GM19395 (cell line): ENCODE results near the gene COL5A2.

Experiments used
- ATAC-seq: cut with Tn5 transposase; IDR thresholded peaks from one replicate; pipeline ENCODE4 v1.9.1; 2021; ENCODE audit warnings: mild to moderate bottlenecking, moderate library complexity; ENCODE audit not compliant: unreplicated experiment

Gene COL5A2

GRCh38 chr2:189178726-189179569 is 613 bp downstream of the COL5A2 start:
- ATAC-seq: no peak

DNA sequence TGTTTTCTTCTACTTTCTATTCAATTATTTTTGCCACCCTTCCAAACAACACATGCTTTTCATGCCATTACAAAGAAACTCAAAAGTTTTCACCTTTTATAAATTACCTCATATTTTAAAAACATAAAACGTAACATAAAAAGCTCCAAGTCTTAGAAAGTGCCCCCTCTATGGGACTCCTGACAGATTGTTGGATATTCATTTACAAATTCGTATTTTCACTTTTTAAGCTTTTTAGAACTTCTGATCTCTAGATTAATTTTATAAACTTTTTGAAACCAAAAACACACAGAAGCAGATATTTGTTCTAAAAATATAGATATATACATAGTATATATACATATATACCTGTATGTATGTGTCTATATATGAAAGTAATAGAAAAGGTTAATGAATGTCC is 1.5 kb downstream of the COL5A2 start:
- ATAC-seq: no peak

DNA sequence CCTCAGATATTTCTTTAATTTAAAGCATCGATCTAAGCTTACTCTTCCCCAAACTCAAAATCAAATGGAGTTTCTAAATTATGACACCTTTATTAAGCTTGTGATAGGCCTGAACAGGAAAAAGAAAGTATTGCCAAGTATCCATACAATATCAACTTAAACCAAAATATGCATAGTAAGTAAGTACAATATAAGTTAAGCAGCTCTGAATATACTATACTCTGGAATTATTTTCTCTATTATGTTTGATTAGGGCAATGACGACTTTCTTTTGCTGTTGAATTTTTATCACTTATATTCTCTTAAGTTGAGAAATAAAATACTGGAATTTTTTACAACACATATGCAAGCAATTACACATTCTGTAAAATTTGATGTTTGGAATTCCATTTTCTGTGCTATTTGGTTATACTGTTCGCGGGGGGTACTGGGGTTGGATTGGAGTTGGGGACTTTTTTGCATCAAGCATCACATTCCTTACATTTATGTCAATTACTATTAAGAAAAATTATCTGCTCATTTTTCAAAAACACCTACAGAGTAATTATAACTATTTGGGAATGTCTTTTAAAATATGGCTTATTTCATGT is 2.2 kb downstream of the COL5A2 start:
- ATAC-seq: no peak

- no peak for ATAC-seq
Observed at GRCh38 chr2:189176516-189176915, 3.0 kb downstream of the COL5A2 start.

DNA sequence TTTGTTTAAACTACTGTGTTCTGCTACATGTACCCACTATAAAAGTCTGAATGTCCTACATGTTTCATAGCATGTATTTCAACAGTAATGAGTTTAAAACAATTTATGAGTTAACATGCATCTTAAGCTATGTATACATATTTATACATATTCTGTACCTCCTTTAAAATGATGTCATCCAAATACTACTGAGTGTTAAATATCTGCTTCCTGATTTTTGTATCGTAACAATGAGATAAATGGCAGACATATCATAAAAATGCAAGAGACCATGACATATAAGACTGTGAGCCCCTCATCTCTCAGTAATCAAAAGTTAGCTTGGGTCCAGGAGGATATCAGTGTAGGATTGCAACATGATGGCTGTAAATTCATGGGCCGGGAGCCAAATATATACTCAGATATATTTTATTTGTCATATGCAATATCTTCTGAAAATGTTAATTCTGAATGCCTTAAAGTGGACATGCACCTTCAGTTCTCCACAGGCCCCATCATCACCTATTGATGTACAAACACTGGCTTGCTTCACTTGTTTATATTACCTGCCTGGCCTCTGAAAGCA is 3.6 kb downstream of the COL5A2 start:
- no peak for ATAC-seq

DNA sequence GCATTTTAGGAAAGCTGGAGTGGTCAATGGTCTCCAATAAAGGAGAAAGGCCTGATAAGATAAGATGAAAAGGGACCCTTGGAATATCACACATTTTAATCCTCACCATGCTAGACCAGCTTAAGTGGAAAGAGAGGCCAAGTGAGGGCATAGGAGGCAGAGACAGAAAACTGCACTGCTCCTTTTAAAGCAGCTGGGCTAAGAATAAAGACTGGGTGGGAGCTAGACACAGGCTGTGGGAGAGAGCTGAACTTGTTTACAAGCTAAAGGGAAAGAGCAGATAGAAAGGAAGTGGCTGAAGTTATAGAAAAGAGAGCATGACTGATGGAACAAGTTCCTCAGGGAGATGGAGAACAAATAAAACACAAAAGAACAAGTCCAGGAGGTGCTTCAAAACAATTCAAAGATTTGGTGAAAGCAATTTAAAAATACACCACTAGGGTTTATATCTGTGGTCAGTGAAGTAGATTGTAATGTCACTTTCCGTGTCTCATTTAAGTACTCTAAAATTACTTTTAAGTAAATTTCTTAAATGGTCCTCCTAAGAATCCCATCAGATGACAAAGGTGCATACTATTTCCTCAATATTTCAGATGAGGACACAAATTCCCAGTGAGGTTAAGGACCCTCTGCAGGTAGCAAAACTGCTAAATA is 7.5 kb downstream of the COL5A2 start:
- ATAC-seq: no peak

DNA sequence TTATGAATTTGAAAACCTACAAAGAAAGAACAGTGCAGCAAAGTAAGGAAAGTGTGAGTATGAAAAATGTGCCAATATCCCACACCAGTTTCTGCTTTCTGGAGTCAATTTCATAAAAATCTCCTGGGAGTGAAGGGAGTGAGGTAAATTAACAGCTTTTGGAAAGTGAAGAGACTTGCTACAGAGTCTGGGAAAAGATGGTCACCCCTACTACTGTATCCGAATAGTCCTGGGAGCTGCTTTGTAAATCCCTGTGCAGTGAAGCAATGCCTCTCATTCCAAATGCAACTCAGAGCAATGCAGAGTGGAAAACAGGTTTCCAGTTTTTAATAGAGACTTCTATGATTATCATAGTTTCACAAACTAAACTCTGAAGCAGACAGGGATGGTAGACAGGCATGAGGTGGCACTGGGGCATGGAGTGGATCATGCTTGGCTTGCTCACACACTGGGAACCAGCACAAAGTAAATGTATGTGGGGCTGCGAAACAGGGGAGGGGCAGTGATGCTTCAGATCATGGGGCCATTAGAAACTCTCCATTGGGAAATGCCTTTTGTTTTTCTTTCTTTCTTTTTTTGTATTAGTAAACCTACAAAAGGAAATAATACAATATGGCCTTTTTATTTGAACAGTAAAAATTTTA is 10.6 kb downstream of the COL5A2 start:
- ATAC-seq: no peak

DNA sequence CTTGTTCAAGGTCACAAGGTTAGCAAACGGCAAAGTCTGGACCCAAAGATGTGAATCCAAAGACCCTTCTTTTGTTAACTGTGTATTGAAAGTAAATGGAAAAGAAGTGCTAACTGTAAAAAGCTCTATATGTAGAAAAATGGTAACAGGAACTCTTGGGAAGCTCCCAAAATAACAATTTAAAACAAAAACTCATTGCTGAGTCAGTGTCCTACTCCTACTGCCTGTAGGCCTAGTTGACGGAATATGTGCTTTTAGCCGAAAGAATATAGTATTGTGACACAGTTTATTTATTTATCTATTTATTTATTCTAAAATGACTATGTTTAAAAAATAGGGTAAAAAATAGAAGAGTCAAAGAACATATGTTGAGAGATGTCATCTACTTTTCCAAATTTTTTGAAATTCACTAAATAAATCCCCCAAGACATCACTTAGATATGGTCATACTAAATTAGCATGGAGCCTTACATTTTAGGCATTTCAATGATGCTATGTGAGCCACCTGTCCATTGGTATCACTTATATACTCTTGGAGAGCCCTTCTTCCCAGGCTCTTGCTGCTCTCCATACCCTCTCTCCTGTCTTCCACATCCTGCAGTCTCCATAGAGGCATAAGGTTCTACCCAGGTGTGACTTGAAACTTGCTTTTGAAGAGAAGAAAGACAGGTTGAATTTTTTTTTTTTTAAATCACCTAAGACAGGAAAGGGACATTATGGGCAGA is 13.7 kb downstream of the COL5A2 start:
- no peak for ATAC-seq

GRCh38 chr2:189164746-189165145 is 14.8 kb downstream of the COL5A2 start:
- ATAC-seq: no peak

- no peak for ATAC-seq
Observed at GRCh38 chr2:189163889-189164288, 15.7 kb downstream of the COL5A2 start.

DNA sequence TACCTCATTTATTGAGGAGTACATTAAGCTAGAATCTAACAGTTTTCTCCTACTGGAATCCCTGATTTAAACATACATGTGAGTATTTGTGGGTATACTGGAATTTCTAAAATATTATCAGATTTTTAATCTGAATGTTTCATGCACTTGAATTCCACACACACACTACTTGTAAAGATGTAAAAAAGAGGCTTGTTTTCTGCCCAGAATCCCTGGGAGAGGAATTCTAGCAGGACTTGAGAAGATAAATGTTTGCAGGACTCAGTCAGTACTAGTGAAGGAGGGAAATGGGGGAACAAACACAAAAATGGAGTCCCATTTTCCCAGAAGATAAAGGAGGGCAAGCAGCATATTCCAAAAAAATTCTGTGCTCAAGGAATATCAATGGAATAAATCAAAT is 17.0 kb downstream of the COL5A2 start:
- no peak for ATAC-seq

DNA sequence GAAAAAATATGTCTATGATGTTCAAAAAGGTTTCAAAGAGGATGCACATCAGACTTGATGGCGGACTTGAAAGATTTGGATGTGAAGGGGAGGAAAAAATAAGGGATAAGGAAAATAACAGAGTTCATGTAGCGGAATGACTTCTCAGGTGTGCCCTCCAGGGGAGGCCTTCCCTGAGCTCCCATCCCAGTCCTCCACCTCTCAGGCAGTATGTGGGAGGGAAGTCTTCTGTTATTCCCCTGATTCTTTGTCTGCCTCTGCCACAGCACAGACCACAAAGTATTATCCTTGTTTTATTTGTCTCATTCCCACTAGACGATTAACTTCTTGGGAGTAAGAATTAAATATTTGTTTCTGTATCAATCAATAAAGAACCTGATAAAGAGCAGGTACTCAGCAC is 17.7 kb downstream of the COL5A2 start:
- no peak for ATAC-seq

- no peak for ATAC-seq
Observed at GRCh38 chr2:189159717-189160116, 19.8 kb downstream of the COL5A2 start.

DNA sequence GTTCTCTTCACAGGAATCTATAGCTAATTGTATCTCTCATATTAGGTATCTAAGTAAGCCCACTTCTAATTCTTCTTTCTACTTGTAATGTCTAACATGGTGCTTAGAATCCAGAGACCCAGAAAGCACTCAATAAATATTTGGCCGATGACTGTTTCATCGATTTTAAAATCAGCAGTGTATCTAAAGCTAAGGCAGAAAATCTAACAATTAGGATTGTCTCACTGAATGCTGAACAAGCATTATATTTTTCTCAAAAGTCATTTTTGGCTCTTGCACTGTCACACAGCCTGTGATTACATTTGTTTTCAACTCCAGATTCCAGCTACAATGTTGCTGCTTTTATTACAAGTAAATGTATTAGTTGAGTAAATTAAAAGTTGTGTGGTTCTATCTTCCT is 20.3 kb downstream of the COL5A2 start:
- no peak for ATAC-seq

- no peak for ATAC-seq
Observed at GRCh38 chr2:189157939-189158338, 21.6 kb downstream of the COL5A2 start.

DNA sequence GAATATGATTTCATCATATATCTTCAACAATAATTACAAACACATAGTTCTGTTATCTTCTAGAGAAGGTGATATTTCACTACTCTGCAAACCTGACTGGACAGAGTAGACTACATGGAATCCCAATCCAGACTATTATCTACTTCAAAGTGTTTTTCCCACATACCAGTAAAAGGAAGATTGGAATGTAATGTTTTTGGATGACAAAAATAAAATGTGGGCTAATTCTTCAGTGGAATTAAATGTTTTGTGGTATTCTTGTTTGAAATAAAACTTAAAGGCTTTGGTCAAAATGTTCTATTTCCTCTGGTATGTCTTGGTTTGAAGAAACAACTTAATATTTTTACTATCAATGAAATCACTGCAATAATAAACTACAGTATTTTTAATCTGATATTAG is 22.1 kb downstream of the COL5A2 start:
- ATAC-seq: no peak

DNA sequence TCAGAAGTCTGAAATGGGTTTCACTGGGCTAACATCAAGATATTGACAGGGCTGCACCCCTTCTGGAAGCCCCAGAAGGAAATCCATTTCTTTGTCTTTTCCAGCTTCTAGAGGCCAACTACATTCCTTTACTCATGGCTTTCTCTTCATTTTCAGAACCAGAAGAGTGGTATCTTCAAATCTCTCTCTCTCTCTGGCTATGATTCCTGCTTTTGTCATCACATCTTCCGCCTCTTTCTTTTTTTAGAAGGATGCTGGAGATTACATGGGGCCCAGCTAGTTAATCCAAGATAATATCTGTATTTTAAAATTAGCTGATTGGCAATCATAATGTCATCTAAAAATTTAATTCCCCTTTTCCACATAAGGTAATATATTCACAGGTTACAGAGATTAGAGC is 23.8 kb downstream of the COL5A2 start:
- no peak for ATAC-seq

GRCh38 chr2:189153619-189154018 is 25.9 kb downstream of the COL5A2 start:
- no peak for ATAC-seq

DNA sequence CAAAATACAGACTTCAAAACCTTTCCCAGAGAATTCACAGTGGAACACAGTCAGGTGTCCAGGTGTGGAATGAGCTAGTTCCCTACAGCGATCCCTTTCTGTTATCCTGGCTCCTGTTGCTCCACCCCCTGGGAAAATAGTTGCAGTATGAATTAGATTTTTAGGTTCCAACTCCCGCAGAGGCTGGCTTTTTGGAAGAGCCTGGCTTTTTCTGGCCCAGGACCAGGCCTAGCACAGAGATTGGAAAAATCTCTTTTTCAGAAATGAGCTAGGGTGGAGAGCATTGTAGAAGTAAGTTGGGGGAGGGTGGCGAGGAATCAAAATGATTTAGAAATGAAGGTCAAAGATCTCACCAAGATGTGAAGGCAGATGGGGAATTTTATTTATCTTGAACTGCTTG is 27.1 kb downstream of the COL5A2 start:
- ATAC-seq: no peak

- ATAC-seq: no peak
Observed at GRCh38 chr2:189151906-189152305, 27.7 kb downstream of the COL5A2 start.

GRCh38 chr2:189150033-189150432 is 29.5 kb downstream of the COL5A2 start:
- ATAC-seq: no peak
